Adrenal gland (tissue), 12 donors: ENCODE results near the gene STK32C. TPM values are rescaled to one million over a fixed set of nuclear protein-coding genes. Genes with fewer than 3 reads are reported as not detected.

Source experiments
- DNase-seq, 7 donors: peaks; one replicate each; pipeline ENCODE4 v3.0.0-alpha.2; 2019 to 2020
- H3K27ac ChIP-seq, 5 donors: fragments of 200-600 bp; sonication (generic) in 4 of 5; 1 replicate in 3 of 5; 2 replicates in 2 of 5; pipeline versions ENCODE4 v1.5.1 to v1.8.0; 2016 to 2020; ENCODE audit warnings: mild to moderate bottlenecking in 1 of 5
- H3K27me3 ChIP-seq: fragments of 200-600 bp; 2 replicates; pipeline ENCODE4 v1.8.0; 2021
- H3K36me3 ChIP-seq, 2 donors: fragments of 200-600 bp; replicated peaks in 1 of 2; 1 replicate in 1 of 2; 2 replicates in 1 of 2; pipeline versions ENCODE4 v1.5.1 to v1.8.0; 2018 to 2022
- H3K4me1 ChIP-seq, 2 donors: fragments of 200-600 bp; replicated peaks in 1 of 2; 1 replicate in 1 of 2; 2 replicates in 1 of 2; pipeline versions ENCODE4 v1.5.1 to v1.8.0; 2018 to 2021
- H3K4me3 ChIP-seq, 4 donors: fragments of 200-600 bp; sonication (generic) in 3 of 4; one replicate each; pipeline ENCODE4 v1.5.1; 2016 to 2018
- H3K9me3 ChIP-seq, 3 donors: fragments of 200-600 bp; sonication (generic) in 1 of 3; replicated peaks in 1 of 3; 1 replicate in 2 of 3; 2 replicates in 1 of 3; pipeline versions ENCODE4 v1.5.1 to v1.8.0; 2016 to 2021
- POLR2A ChIP-seq, 2 donors: fragments of 450-650 bp; IDR thresholded peaks; one replicate each; pipeline ENCODE4 v1.6.1; 2017; ENCODE audit warnings: antibody characterized with exemption in 2 of 2, mild to moderate bottlenecking in 2 of 2, moderate library complexity in 1 of 2
- WGBS, 4 donors: extraction: QIAGEN DNeasy Blood & Tissue Kit in 2 of 4; methylation state at CpG; one replicate each; pipeline versions ENCODE4 v1.1.5 to v1.1.7; 2013 to 2017; 5-methylcytosine and 5-hydroxymethylcytosine counted together
- intact Hi-C, 2 donors: fragments of 100-400 bp; cut with DNase I; formaldehyde crosslinking; loops; one replicate each; pipeline versions ENCODE4 v1.14.1 to v1.15.0; 2022 to 2023
- polyA plus RNA-seq, 3 donors: library from polyadenylated mRNA; stranded (reverse); fragments of 200-250 nt in 2 of 3; fragments of 350-450 nt in 1 of 3; fragmentation: Illumina TruSeq in 1 of 3; extraction: RNeasy Lipid Tissue Mini Kit (QIAGEN cat#74804) in 1 of 3; gene quantifications; one replicate each; pipeline ENCODE4 v1.2.3, GENCODE V29; 2013 to 2014
- total RNA-seq, 9 donors: library from RNA; depleted of rRNA in 4 of 9; stranded (reverse); fragments of >200 nt in 4 of 9; fragments of 120-200 nt in 1 of 9; fragmentation: NEBNext Ultra II Directional in 1 of 9; extraction: Animal tissue kit (Norgen Biotek cat#: 25700) in 1 of 9; gene quantifications; one replicate each; pipeline versions ENCODE4 v1.1.0 to v1.2.4, GENCODE V29; 2013 to 2023
- TF ChIP-seq, protein P1 (sequence below), 6 experiments: fragments of 450-650 bp in 4 of 6; fragments of 200-600 bp in 2 of 6; sonication (generic) in 1 of 6; IDR thresholded peaks; 1 replicate in 5 of 6; 2 replicates in 1 of 6; pipeline versions ENCODE4 v1.5.1 to v1.8.0; 2016 to 2021; ENCODE audit warnings: antibody characterized with exemption in 6 of 6, mild to moderate bottlenecking in 2 of 6, moderate library complexity in 1 of 6
- donor health status: healthy with polysubstance abuse.
- donor health status: Bipolar disorder and iron deficiency.
- donor health status: DM: yes; HTN: yes; CAD: no.
- donor health status: DM: no; HTN: no; CAD: no.
- donor health status: DM: no; HTN: no; CAD: no.
- donor health status: DM: yes; HTN: yes; CAD: no.

Gene STK32C
- total and polyA plus RNA-seq, 12 donors, result 2.8 to 36.5 (median 15.9) TPM

DNA sequence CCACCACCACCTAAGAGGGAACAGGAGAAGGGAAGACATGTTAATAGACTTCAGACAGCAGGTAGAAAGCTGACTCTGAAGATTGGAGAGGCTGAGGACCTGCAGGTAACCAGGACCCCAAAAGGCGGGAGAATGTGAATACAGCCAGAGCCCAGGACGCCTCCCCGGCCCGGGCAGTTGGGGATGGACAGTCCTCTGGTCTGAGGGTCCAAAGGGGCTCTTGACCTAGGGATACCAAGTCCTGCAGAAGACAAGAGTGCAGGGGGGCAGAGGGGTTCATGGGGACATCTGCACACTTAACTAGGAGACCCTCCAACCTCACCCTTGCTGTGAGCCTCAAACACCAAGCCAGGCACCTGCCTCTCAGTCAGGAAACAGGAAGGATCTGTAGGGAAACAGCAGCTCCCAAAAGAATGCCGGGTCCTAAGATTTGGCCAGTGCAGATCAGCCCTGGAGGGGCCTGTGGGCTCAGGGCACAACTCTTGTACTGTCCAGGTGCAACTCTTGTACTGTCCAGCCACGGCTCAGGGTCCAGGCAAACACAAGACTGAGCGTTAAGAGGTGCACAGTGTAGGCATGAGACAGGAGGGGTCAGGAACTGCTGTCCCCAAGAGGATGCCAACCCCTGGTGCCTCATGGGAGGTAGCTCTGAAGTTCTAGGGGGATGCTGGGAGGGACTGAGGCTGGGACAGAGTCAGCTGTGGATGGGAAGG is 2.3 kb upstream of the STK32C start:
- Histone ChIP-seq H3K27ac (no peak overlapping the region), H3K36me3 (no peaks in the 10 kb centered on the region), H3K4me3 (no peak overlapping the region), H3K9me3 (no peaks in the 10 kb centered on the region), H3K27me3 (no peaks in the 10 kb centered on the region), H3K4me1 (peaks cover 6 to 19% of the 10 kb centered on the region in 2 donors)
- intact Hi-C loops, result no loop called here
- WGBS, 4 donors, result 91 to 97% (median 94%) methylated on average over 4 to 7 of the region's 7 CpGs
- no peak for TF ChIP-seq POLR2A (IDR thresholded peaks at IDR 0.05)
- TF ChIP-seq, protein P1, sequence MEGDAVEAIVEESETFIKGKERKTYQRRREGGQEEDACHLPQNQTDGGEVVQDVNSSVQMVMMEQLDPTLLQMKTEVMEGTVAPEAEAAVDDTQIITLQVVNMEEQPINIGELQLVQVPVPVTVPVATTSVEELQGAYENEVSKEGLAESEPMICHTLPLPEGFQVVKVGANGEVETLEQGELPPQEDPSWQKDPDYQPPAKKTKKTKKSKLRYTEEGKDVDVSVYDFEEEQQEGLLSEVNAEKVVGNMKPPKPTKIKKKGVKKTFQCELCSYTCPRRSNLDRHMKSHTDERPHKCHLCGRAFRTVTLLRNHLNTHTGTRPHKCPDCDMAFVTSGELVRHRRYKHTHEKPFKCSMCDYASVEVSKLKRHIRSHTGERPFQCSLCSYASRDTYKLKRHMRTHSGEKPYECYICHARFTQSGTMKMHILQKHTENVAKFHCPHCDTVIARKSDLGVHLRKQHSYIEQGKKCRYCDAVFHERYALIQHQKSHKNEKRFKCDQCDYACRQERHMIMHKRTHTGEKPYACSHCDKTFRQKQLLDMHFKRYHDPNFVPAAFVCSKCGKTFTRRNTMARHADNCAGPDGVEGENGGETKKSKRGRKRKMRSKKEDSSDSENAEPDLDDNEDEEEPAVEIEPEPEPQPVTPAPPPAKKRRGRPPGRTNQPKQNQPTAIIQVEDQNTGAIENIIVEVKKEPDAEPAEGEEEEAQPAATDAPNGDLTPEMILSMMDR (IDR thresholded peaks at IDR 0.05), result no peak
- DNase-seq, result peak in 4 of 7 donors; percentile 7 to 50 (median 19)

DNA sequence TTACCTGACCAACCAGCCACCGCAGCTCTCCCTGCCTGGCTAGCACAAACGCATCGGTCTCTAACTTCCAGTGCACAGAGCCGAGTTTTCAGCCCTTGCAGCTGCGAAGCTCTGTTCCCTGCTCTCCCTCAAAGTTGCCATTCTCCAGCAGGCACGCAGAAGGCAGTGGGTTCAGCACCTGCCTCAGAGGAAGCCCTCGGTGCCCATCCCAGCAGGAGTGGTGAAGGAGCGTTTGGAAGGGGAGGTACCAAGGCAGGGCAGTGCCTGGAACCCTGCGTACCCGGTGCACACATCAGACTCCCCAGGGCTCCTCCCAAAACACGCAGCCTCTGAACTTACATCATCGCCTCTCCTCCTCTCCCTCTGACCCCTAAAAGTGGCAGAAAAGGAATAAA is 1.7 kb upstream of the STK32C start:
- Histone ChIP-seq H3K4me3 (no peak overlapping the region), H3K9me3 (no peaks in the 10 kb centered on the region), H3K27me3 (no peaks in the 10 kb centered on the region), H3K36me3 (no peaks in the 10 kb centered on the region), H3K4me1 (peaks cover 6 to 19% of the 10 kb centered on the region in 2 donors), H3K27ac (no peak overlapping the region)
- intact Hi-C loops, result no loop called here
- 83 to 86% (median 84%) methylated on average over 12 of the region's 12 CpGs for WGBS, 4 donors
- TF ChIP-seq, protein P1 (IDR thresholded peaks at IDR 0.05), result no peak
- no peak for TF ChIP-seq POLR2A (IDR thresholded peaks at IDR 0.05)
- DNase-seq, result peak in 2 of 7 donors; percentile 16 to 50

DNA sequence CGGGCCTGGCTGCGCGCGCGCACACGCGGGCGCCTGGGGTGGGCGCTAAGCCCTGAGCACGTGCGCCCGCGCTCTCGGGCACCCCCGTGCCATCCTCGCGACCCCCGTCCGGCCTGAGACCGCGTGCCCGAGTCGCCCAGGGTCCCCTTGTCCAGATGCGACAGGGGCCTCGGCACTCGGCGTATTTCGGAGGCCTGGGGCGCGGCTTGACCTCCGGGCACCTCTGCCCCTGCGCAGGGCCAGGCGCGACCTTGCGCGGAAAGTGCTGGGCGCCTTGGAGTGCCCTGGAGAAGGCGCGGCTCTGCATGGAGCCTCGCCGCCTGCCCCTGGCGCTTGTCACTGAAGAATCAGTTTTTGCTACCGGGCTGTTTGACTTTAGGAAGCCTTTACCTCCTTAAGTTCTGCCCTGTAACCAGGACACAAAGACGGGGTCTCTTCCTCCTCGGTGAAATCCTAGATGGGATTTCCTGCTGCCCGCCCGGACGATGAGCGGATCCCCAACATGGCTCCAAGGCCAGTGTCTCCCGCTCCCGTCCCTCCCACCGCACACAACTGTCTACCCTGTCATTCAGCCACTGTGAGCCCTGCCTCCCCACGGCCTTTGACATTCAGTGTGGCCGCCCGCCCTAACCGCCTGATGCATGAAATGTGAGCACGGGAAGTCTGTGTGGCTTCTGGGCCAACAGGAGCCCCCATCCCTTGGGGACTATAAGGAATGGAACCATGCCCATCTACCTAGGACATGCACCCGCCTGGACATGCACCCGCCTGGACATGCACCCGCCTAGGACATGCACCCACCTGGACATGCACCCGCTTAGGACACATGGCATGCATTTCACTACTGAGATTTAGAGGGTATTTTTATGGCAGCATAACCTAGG is 1.1 kb upstream of the STK32C start:
- H3K27me3 ChIP-seq, result no peaks in the 10 kb centered on the region
- no peaks in the 10 kb centered on the region for H3K36me3 ChIP-seq
- H3K27ac ChIP-seq, result peak overlapping the region in 4 of 5 donors; percentile 71 to 84 (median 76)
- peak in 5 of 7 donors; percentile 30 to 59 (median 41) for DNase-seq
- intact Hi-C loops, result no loop called here
- no peaks in the 10 kb centered on the region for H3K9me3 ChIP-seq
- TF ChIP-seq, protein P1 (IDR thresholded peaks at IDR 0.05), result no peak
- TF ChIP-seq POLR2A (IDR thresholded peaks at IDR 0.05), result no peak
- 19 to 51% (median 34%) methylated on average over 12 to 61 of the region's 61 CpGs for WGBS, 4 donors
- peaks cover 6 to 19% of the 10 kb centered on the region in 2 donors for H3K4me1 ChIP-seq
- H3K4me3 ChIP-seq, result peak overlapping the region in 3 of 4 donors; percentile 40 to 84 (median 81)
